ENCODE results near the gene SCGB1D2.
A peak's percentile ranks its signal among the peaks of the same experiment; 100 is the strongest.

Gene SCGB1D2

DNA sequence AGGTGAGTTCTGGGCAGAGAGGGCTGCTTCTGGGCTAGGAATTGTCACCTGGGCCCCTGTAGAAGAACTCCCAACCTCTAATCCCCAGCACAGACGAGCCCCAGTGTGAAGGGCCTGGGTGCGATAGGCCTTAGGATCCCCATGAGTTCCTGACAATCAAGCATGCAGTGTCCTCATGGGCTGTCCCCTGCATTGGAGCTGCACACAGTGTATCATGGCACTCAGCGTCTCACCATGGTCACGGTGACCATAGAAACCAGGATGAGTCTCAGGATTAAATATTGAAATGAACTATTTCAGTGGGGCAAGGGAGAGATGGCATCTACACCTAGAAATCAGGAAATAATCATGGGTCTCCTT is 33.3 kb upstream of the SCGB1D2 start:
- TF ChIP-seq, protein P1, sequence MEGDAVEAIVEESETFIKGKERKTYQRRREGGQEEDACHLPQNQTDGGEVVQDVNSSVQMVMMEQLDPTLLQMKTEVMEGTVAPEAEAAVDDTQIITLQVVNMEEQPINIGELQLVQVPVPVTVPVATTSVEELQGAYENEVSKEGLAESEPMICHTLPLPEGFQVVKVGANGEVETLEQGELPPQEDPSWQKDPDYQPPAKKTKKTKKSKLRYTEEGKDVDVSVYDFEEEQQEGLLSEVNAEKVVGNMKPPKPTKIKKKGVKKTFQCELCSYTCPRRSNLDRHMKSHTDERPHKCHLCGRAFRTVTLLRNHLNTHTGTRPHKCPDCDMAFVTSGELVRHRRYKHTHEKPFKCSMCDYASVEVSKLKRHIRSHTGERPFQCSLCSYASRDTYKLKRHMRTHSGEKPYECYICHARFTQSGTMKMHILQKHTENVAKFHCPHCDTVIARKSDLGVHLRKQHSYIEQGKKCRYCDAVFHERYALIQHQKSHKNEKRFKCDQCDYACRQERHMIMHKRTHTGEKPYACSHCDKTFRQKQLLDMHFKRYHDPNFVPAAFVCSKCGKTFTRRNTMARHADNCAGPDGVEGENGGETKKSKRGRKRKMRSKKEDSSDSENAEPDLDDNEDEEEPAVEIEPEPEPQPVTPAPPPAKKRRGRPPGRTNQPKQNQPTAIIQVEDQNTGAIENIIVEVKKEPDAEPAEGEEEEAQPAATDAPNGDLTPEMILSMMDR (IDR thresholded peaks at IDR 0.05; ENCODE audit: low read depth, low read length) = no peak
- no peak for DNase-seq (ENCODE audit: extremely low read depth, low read depth)

DNA sequence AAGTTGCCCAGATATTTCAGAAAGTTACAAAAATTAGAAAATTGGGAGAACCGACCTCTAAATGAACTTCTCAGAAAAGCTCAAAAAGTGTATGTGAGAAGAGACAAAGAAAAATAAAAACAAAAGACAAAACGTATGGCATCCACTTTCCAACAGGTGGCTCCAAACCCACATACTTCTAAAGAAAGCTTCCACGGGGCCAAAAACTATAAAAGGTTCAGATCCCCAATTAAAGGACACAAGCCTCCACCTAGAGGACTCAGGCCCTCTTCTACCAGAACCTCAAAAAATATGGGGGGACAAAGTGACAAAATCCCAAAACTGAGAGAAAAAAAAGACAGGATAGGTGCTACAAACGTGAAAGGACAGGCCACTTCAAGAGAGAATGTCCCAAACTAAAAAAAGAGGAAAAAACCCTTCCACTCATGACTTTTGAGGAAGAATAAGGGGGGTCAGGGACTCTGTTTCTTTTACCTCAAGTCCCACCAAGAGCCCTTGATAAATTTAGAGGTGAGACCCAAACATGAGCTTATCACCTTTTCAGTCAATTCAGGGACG is 24.8 kb upstream of the SCGB1D2 start:
- DNase-seq (ENCODE audit: extremely low read depth, low read depth) = no peak

DNA sequence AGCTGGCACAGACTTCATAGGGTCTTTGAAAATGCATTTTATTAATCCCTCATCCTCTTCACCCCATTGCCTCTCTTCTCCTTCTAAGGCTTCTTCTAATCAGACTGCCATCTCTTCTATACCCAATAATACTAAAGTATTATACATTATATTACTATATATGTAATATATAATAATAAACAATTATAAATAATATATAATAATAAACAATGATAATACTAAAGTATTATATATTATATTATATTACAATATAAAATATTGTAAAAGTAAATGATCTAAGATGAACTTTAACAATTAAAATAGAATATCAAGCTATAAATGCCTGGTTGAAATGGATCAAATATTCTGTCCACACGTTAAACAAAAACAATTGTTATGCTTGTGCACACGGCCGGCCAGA is 20.5 kb upstream of the SCGB1D2 start:
- DNase-seq (ENCODE audit: extremely low read depth, low read depth) = no peak
- TF ChIP-seq, protein P1 (IDR thresholded peaks at IDR 0.05; ENCODE audit: low read depth, low read length) = no peak

More for the DNA sequence above, 24.8 kb upstream of the SCGB1D2 start:
- TF ChIP-seq, protein P1 (IDR thresholded peaks at IDR 0.05; ENCODE audit: low read depth, low read length) = peak; percentile 35

DNA sequence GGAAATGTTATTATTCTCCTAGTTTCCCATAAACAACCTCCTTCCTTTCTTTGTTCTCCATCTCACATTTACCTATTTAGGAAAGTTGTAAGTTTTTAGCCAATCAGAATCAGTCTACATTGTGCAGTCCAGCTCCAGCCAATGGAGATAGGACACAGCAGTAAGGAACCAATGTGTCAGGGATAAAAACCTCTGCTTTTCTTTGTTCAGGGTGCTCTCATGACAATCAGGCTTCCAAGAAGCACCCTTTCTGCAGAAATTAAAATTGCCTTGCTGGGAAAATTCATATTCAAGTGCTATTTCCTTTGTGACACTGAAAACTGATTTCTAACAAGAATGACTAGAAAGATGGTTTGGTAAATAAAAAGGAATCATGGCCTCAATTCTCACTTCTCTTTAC is 18.9 kb upstream of the SCGB1D2 start:
- no peak for DNase-seq (ENCODE audit: extremely low read depth, low read depth)
- TF ChIP-seq, protein P1 (IDR thresholded peaks at IDR 0.05; ENCODE audit: low read depth, low read length) = no peak

DNA sequence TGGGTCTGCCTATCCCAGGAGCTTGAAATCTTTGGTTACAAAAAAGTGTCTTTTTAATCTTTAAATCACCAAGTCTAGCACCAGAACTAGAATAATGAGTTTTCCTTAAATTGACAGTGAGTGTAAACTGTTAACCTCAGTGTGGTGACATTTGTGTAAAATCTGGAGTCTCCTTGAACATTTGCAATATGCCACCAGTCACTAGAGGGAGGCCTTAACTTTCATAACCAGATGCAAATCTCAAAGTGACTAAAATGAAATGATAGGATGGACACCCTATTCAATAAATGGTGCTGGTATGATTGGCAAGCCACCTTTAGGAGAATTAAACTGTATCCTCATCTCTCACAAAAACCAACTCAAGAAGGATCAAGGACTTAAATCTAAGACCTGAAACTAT is 8.3 kb upstream of the SCGB1D2 start:
- TF ChIP-seq, protein P1 (IDR thresholded peaks at IDR 0.05; ENCODE audit: low read depth, low read length) = no peak
- DNase-seq (ENCODE audit: extremely low read depth, low read depth) = no peak

DNA sequence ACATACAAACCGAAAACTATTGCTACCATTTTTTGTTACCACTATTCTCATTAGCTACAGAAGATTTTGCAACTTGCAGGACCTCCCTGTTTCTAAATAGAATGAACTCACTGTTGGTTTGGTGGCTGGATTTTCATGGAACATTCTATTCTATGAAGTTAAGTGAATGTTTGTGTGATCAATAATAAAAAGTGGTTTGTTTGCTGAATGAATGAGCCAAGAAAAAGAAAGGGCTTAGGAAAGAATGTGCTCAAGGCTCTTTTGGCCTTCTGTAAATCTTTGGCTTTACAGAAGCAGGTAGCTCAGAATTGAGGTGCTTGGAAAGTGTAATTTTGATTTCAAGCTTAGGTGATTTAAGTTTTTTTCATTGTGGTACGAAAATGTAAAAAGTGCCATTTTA is 5.9 kb upstream of the SCGB1D2 start:
- TF ChIP-seq, protein P1 (IDR thresholded peaks at IDR 0.05; ENCODE audit: low read depth, low read length) = no peak
- no peak for DNase-seq (ENCODE audit: extremely low read depth, low read depth)

DNA sequence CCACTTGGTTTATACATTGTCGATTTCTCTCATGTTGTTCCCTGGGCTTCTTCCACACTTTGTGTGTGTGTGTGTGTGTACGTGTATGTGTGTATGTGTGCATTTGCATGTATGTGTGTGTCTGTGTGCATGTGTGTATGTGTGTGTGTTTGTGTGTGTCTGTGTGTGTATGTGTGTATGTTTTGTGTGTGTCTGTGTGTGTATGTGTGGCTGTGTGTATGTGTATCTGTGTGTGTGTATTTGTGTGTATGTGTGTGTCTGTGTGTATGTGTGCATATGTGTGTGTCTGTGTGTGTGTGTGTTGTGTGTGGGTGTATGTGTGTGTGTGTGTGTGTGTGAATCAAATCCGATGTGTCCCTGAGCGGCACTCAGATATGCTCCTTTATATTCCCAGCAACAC is 4.5 kb upstream of the SCGB1D2 start:
- no peak for DNase-seq (ENCODE audit: extremely low read depth, low read depth)
- TF ChIP-seq, protein P1 (IDR thresholded peaks at IDR 0.05; ENCODE audit: low read depth, low read length) = no peak
